Small intestine (tissue), 7 donors: ENCODE measurements around the gene OTOS. TPM values are rescaled to one million over a fixed set of nuclear protein-coding genes. Genes with fewer than 3 reads are reported as not detected.

Source experiments
- DNase-seq, 2 donors: peaks; one replicate each; pipeline versions ENCODE4 v3.0.0 to v3.0.0-alpha.2; 2013
- FAIRE-seq: peaks from 2 replicates; lab custom pipeline; 2012; peaks lifted over from hg19 to GRCh38; lab: Jason Lieb, UNC
- H3K27ac ChIP-seq, 3 donors: one replicate each; pipeline ENCODE4 v1.5.1; 2013; ENCODE audit warnings: low read length in 2 of 3, mild to moderate bottlenecking in 2 of 3, control low read depth in 1 of 3, inconsistent platforms in 1 of 3, low read depth in 1 of 3, moderate library complexity in 1 of 3
- H3K27me3 ChIP-seq, 3 donors: one replicate each; pipeline ENCODE4 v1.6.1; 2013; ENCODE audit warnings: low read length in 3 of 3, inconsistent platforms in 1 of 3; ENCODE audit not compliant: control insufficient read depth in 3 of 3, insufficient read depth in 3 of 3
- H3K36me3 ChIP-seq, 3 donors: one replicate each; pipeline ENCODE4 v1.6.1; 2013; ENCODE audit warnings: low read length in 3 of 3, inconsistent platforms in 1 of 3, low read depth in 1 of 3, mild to moderate bottlenecking in 1 of 3, moderate library complexity in 1 of 3; ENCODE audit not compliant: control insufficient read depth in 3 of 3, insufficient read depth in 2 of 3
- H3K4me1 ChIP-seq, 3 donors: one replicate each; pipeline ENCODE4 v1.6.1; 2013; ENCODE audit warnings: low read length in 2 of 3, inconsistent platforms in 1 of 3, low read depth in 1 of 3, mild to moderate bottlenecking in 1 of 3, moderate library complexity in 1 of 3; ENCODE audit not compliant: control insufficient read depth in 3 of 3, insufficient read depth in 2 of 3
- H3K4me3 ChIP-seq, 3 donors: one replicate each; pipeline ENCODE4 v1.5.1; 2013; ENCODE audit warnings: low read length in 3 of 3, control low read depth in 1 of 3, inconsistent platforms in 1 of 3, low read depth in 1 of 3, mild to moderate bottlenecking in 1 of 3, moderate library complexity in 1 of 3
- H3K9me3 ChIP-seq, 2 donors: one replicate each; pipeline ENCODE4 v1.6.1; 2013; ENCODE audit warnings: low read depth in 1 of 2, low read length in 1 of 2; ENCODE audit not compliant: control insufficient read depth in 2 of 2, insufficient read depth in 1 of 2
- WGBS, 3 donors: extraction: QIAGEN DNeasy Blood & Tissue Kit; methylation state at CpG; one replicate each; pipeline ENCODE4 v1.1.7; 2013; 5-methylcytosine and 5-hydroxymethylcytosine counted together
- polyA plus RNA-seq, 4 donors: library from polyadenylated mRNA; stranded (reverse) in 3 of 4; unstranded in 1 of 4; fragments of 200-250 nt in 3 of 4; fragments of 120-200 nt in 1 of 4; gene quantifications; one replicate each; pipeline versions ENCODE4 v1.2.1 to v1.2.3, GENCODE V29; 2013
- donor health status: healthy with polysubstance abuse.
- donor health status: control.
- donor health status: control.
- donor health status: Bipolar disorder and iron deficiency.
- donor health status: healthy.

OTOS gene
- polyA plus RNA-seq, 4 donors = not detected

GRCh38 chr2:240143801-240144648, 3.6 kb upstream of the OTOS start:
- FAIRE-seq = no peak
- H3K27ac ChIP-seq = no peak overlapping the region
- peak; percentile 46 to 67 for DNase-seq
- H3K27me3 ChIP-seq = peaks cover 0 to 8% (median 3%) of the 10 kb centered on the region in 3 donors
- H3K4me3 ChIP-seq = no peak overlapping the region
- no peaks in the 10 kb centered on the region for H3K9me3 ChIP-seq
- WGBS, 3 donors = 35 to 43% (median 41%) methylated on average over 35 to 36 of the region's 36 CpGs
- peaks cover 0 to 2% (median 0%) of the 10 kb centered on the region in 3 donors for H3K4me1 ChIP-seq
- H3K36me3 ChIP-seq = no peaks in the 10 kb centered on the region

GRCh38 chr2:240143276-240143675, 2.8 kb upstream of the OTOS start:
- Histone ChIP-seq H3K9me3 (no peaks in the 10 kb centered on the region), H3K27me3 (peaks cover 0 to 8% (median 3%) of the 10 kb centered on the region in 3 donors), H3K4me1 (peaks cover 0 to 2% (median 0%) of the 10 kb centered on the region in 3 donors), H3K27ac (no peak overlapping the region), H3K36me3 (no peaks in the 10 kb centered on the region), H3K4me3 (no peak overlapping the region)
- DNase-seq (no peak), FAIRE-seq (no peak)
- 48 to 67% (median 61%) methylated on average over 6 of the region's 6 CpGs for WGBS, 3 donors

GRCh38 chr2:240142859-240143258, 2.4 kb upstream of the OTOS start:
- Histone ChIP-seq H3K4me3 (no peak overlapping the region), H3K36me3 (no peaks in the 10 kb centered on the region), H3K9me3 (no peaks in the 10 kb centered on the region), H3K27ac (no peak overlapping the region), H3K27me3 (peaks cover 0 to 8% (median 3%) of the 10 kb centered on the region in 3 donors), H3K4me1 (peaks cover 0 to 2% (median 0%) of the 10 kb centered on the region in 3 donors)
- FAIRE-seq (no peak), DNase-seq (no peak)
- 76 to 90% (median 77%) methylated on average over 5 of the region's 5 CpGs for WGBS, 3 donors

- Histone ChIP-seq H3K9me3 (no peaks in the 10 kb centered on the region), H3K36me3 (no peaks in the 10 kb centered on the region), H3K4me1 (peaks cover 0 to 2% (median 0%) of the 10 kb centered on the region in 3 donors), H3K27me3 (peaks cover 0 to 8% (median 3%) of the 10 kb centered on the region in 3 donors), H3K4me3 (no peak overlapping the region), H3K27ac (no peak overlapping the region)
- DNase-seq (no peak), FAIRE-seq (no peak)
- 78 to 81% (median 79%) methylated on average over 16 of the region's 16 CpGs for WGBS, 3 donors
These were observed 1.9 kb upstream of the OTOS start for GRCh38 chr2:240142256-240142775.

- DNase-seq = no peak
- no peaks in the 10 kb centered on the region for H3K36me3 ChIP-seq
These were observed 1.3 kb upstream of the OTOS start for GRCh38 chr2:240141736-240142135.

GRCh38 chr2:240140920-240141319, 462 bp upstream of the OTOS start:
- Histone ChIP-seq H3K4me3 (no peak overlapping the region), H3K27me3 (peaks cover 0 to 12% (median 3%) of the 10 kb centered on the region in 3 donors), H3K4me1 (peaks cover 0 to 2% (median 0%) of the 10 kb centered on the region in 3 donors), H3K9me3 (no peaks in the 10 kb centered on the region), H3K36me3 (no peaks in the 10 kb centered on the region), H3K27ac (no peak overlapping the region)
- no peak for FAIRE-seq
- 68 to 82% (median 72%) methylated on average over 11 of the region's 11 CpGs for WGBS, 3 donors
- DNase-seq = no peak

More at GRCh38 chr2:240141736-240142135, 1.3 kb upstream of the OTOS start:
- 68 to 78% (median 72%) methylated on average over 14 of the region's 14 CpGs for whole genome bisulfite sequencing, 3 donors
- Histone ChIP-seq H3K4me3 (no peak overlapping the region), H3K9me3 (no peaks in the 10 kb centered on the region), H3K27ac (no peak overlapping the region), H3K27me3 (peaks cover 0 to 12% (median 3%) of the 10 kb centered on the region in 3 donors), H3K4me1 (peaks cover 0 to 2% (median 0%) of the 10 kb centered on the region in 3 donors)
- FAIRE-seq = no peak

GRCh38 chr2:240139666-240140393, 628 bp downstream of the OTOS start:
- 62 to 69% (median 64%) methylated on average over 14 of the region's 14 CpGs for WGBS, 3 donors
- no peak overlapping the region for H3K4me3 ChIP-seq
- H3K27ac ChIP-seq = no peak overlapping the region
- no peaks in the 10 kb centered on the region for H3K9me3 ChIP-seq
- DNase-seq (no peak), FAIRE-seq (no peak)
- no peaks in the 10 kb centered on the region for H3K36me3 ChIP-seq
- peaks cover 0 to 12% (median 3%) of the 10 kb centered on the region in 3 donors for H3K27me3 ChIP-seq
- H3K4me1 ChIP-seq = peaks cover 3 to 9% (median 4%) of the 10 kb centered on the region in 3 donors

GRCh38 chr2:240139011-240139441, 1.4 kb downstream of the OTOS start:
- peaks cover 3 to 10% (median 4%) of the 10 kb centered on the region in 3 donors for H3K4me1 ChIP-seq

More at GRCh38 chr2:240139011-240139441, 1.4 kb downstream of the OTOS start:
- FAIRE-seq = no peak
- H3K4me3 ChIP-seq = no peak overlapping the region
- H3K9me3 ChIP-seq = no peaks in the 10 kb centered on the region
- WGBS, 3 donors = 85 to 89% (median 87%) methylated on average over 15 of the region's 15 CpGs
- H3K27ac ChIP-seq = no peak overlapping the region
- peaks cover 0 to 12% (median 3%) of the 10 kb centered on the region in 3 donors for H3K27me3 ChIP-seq
- no peaks in the 10 kb centered on the region for H3K36me3 ChIP-seq
- no peak for DNase-seq
